GM18505 (cell line): Measurements from ENCODE around the gene HOXA3.

ENCODE experiments used
- ATAC-seq: cut with Tn5 transposase; IDR thresholded peaks from one replicate; pipeline ENCODE4 v1.9.1; 2021; ENCODE audit not compliant: unreplicated experiment
- POLR2A ChIP-seq: IDR thresholded peaks from 4 replicates; pipeline ENCODE4 v1.6.1; 2011; ENCODE audit warnings: borderline replicate concordance; ENCODE audit not compliant: insufficient read depth, insufficient read length; ENCODE audit errors: extremely low read depth

HOXA3 gene

DNA sequence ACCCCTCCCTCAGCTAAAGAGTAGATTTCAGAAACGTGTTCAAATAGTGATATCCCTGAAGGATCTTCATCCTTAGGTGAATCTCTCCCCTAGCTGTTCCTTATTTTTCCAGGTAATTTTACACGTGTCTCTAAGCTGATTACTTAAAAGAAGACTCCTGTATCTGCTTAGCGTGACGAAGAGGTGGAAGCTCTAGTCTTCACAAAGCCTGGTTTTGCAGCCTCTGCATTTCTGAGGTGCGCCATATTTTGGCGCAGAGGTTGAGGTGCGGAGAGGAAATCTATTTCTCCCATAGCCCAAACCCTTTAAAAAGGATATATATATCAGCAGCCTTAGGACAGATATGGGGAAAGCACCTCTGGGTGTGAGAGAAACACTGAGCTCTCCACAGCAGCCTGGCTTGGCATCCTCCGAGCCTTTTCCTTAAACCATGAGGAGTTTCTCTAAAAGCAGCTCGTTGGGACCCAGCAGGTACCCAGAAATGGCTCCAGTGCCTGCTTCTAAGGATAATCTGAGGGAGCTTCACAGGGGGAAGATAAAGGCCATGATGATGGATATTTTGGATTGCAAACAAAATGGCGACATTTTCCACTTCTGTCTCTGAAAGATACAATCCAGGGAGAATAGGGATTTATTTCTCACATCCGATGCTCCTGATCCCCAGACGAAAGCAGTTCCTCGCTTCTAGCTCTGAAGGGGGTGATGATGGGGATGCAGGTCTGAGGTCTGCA lies 46.9 kb downstream of the HOXA3 start:
- no peak for ATAC-seq
- no peak for TF ChIP-seq POLR2A

- ATAC-seq = no peak
- no peak for TF ChIP-seq POLR2A
Measured at GRCh38 chr7:27104341-27105058, 47.9 kb downstream of the HOXA3 start.

DNA sequence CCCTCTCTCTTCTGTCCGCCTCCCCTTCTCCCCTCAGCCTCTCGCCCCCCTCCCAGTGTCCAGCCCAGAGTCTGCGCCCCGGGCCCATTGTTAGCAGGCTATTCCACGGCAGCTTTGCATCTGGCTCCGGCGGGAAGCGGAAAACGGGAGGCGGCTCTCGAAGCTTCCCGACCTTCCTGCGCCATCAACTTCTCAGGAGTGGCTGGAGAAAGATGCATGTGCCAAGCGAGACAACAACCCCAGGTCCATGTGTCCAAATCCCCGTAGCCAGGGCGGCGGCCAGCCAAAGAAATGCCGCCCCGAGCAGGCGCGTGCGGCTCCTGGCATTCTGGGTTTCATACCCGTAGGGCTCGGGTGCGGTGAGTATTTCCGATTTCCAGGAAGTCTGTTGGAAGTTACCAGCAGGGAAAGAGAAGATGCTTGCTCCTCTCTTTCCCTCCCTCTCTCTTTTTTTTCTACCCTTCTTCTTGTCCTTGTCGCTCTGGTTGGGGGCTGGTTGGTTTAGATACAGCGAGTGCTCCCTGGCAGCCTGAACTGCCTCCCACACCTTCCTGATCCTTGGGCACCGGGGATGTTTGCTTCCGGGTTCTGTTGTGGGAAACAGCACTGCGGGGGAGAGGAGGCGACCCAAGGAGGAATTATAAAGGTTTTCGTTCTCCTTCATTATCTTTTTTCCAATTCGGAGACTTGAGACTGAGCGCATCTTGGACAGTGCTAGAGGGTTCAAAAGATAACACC lies 48.7 kb downstream of the HOXA3 start:
- ATAC-seq = no peak
- TF ChIP-seq POLR2A = no peak

DNA sequence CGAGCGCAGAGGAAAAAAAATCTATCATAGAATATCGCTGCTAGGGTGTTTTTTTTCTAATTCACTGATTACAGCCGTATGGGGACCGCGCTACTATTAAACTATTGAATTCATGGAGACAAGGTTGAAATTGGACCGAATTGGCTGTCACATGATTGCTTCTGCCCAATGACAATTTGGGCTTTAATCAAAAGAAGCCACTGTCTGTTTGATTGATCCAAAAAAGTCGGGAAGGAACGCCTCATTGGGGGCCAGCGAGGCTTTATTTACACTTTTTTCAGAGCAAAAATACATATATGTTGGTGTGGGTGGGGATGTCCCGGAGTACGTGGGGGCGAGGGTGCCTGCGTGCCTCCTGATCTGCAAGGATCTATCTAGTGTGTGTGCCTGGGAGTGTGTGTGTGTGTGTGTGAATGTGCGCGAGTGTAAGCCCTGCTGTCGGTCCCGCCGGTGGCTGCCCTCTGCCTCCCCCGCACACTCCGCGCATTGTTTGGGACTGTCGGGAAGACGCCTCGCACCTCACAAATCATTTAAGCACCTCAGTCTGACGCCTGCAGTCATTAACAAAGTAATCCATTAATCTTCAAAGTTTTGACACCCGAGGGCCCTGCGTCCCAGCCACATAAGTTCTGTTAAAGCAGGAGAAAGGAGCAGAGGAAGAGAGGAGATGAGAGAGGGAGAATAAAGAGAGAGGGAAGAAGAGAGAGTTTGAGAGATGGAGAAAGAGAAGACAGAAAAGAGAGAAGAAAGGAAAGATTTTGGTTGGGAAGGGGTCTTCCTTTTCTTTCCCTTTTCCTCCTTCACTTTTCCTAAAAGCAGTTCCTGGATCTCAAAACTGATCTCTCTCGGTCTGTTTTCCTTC lies 49.6 kb downstream of the HOXA3 start, which contains the start of gene HOXA2:
HOXA2 (minus strand) TSS at position 103 of the 862 bp plus-strand sequence. CDS start 183 bp downstream, outside the sequence.
- no peak for TF ChIP-seq POLR2A
- ATAC-seq = no peak

DNA sequence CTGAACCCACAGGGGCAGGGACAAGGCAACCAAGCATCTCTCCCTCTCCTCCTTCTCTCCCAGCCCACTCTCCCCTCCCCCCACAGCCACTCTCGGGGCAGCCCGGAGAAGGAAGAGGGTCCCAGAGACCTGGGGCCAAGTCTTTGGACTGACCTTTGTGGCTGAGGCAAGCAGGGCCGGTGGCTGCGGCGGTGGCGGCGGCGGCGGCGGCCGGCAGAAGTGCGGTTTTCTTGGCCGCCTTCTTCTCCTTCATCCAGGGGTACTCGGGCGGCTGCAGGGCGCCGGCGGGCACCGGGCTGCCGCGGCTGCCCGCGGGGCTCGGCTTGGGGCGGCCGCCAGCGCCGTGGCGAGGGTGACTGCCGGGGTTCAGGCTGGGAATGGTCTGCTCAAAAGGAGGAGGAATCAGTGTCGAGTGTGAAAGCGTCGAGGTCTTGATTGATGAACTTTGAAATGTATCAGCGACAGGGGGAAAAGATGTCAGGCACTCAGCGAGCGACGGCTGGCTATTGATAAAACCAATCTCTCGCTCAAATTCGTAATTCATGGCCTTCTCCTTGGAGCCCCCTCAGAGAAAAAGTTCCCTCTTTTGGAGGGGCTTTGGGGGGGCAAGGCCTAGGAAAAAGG lies 50.3 kb downstream of the HOXA3 start:
- no peak for ATAC-seq
- TF ChIP-seq POLR2A = no peak

DNA sequence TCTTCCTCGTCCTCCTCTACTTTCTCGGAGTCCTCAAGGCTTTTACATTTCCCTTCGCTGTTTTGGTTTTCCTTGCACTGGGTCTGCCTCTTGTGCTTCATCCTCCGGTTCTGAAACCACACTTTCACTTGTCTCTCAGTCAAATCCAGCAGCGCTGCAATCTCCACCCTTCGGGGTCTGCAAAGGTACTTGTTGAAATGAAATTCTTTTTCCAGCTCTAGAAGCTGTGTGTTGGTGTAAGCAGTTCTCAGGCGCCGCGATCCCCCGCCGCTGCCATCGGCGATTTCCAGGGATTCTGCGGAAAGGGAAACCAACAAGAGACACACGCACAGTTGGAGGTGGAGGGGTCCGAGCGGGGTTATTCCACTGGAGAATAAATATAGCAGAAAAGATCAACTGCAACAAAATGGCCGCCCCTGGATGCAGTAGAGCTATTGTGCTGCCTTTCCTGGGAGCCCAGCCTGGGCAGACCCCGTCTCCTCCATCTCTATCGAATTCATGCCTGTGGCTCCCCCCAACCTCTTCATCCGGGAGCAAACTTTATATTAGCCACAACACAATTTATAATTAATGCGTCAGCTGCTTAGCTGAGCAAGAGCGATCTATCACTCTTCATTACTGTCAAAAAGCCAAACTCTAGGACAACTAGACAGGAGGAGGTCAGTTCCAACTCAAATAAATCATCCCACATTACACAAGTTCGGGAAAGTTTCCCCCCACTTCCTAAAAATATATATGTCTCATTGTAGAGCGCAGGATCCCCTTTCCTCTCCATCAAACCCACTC lies 51.0 kb downstream of the HOXA3 start:
- TF ChIP-seq POLR2A = no peak

DNA sequence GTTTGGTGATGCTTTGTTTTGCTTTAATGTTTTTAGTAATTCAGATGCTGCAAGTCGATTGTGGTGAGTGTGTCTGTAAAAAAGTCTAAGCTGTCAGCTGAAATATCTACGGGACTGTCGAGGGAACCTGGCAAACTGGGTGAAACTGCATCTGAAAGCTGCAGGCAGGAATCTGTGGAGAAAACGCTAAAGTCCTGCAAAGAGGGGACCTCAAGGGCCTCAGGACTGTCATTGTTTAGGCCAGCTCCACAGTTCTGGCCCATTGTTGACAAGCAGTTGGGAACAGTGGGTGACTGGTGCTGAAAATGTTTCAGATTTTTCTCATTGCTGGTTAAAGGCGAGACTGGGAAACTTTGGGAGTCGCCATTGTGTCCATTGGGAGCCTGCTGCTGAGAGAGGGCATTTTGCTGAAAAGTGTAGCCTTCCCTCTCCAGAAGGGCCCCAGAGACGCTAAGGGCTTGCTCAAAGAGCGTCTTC lies 51.7 kb downstream of the HOXA3 start:
- no peak for TF ChIP-seq POLR2A
- no peak for ATAC-seq

More for the DNA sequence above, 51.0 kb downstream of the HOXA3 start:
- ATAC-seq = no peak

- no peak for TF ChIP-seq POLR2A
- no peak for ATAC-seq
Measured at GRCh38 chr7:27099453-27100370, 52.7 kb downstream of the HOXA3 start.

- no peak for TF ChIP-seq POLR2A
- no peak for ATAC-seq
Measured at GRCh38 chr7:27098578-27099451, 53.6 kb downstream of the HOXA3 start.

DNA sequence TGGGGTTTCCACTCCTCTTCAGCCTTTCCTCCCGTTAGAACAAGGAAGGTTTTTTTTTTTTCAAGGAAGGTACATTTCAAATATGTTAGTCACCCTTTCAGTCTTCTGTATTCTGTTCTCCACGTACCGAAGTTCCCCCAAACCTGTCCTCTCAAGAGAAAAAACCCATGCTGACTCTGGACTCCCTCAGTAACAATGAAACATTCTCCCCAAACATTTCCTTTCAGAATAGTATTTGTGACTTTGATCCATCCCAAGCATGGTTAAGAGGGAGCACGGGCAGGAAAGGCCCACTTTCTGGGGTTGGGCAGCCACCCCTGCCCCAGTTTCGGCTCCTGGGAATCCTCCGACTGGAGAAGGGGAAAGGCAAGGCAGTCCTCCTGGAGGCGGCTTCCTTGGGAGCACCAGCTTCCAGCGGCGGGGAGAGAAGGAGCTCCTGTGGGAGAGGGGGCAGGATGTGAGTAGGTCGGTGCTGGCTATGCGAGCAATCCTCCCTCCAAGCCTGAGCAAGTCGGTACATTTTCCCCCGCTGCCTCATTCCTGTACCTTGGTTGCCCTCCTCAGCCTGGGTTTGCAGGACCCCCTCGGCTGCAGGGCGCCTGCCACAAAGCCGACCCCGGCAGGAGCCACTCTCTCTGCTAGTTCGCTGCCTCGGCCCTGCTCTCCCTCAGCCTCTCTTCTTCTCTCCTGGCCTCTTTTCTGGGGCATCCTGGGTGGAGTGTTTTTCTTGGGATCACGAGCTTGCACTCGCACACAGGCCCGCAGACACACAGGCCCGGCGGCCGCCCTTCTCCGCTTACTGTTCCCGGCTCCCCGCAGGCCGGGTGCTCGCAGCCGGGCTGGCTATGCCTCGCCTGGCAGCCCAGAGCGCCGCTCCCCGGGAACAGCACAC lies 54.5 kb downstream of the HOXA3 start:
- no peak for TF ChIP-seq POLR2A
- no peak for ATAC-seq
